K562 (cell line): ENCODE data around the gene STEAP1B. TPM values are rescaled to one million over a fixed set of nuclear protein-coding genes. Genes with fewer than 3 reads are reported as not detected.

Experiments
- ATAC-seq: fragments of 200-7000 bp; cut with Tn5 transposase; 3 replicates; pipeline ENCODE4 v1.9.1; 2020; ENCODE audit warnings: moderate library complexity
- BruUV-seq: library from RNA; stranded (reverse); fragments of 400-500 nt; replicated peaks from 2 replicates; lab custom pipeline; 2021; lab: Mats Ljungman, UMichigan
- CTCF ChIA-PET: fragments of 300-600 bp; formaldehyde crosslinking; extraction: SDS; loops from one replicate; lab custom pipeline; 2021; ENCODE audit warnings: low intra/inter-chr PET ratio; lab: Yijun Ruan, JAX
- POLR2A ChIA-PET: fragments of 300-600, 350-650 bp; sonication (Branson Sonifier 250); formaldehyde crosslinking; extraction: SDS; loops from one replicate; lab custom pipeline; 2021; ENCODE audit warnings: antibody characterized with exemption, inconsistent platforms; lab: Yijun Ruan, JAX
- DNase-seq, 4 experiments: peaks; one replicate each; pipeline versions ENCODE4 v3.0.0 to v3.0.0-alpha.2; 2011 to 2018; ENCODE audit warnings: low spot score in 3 of 4, mixed read lengths in 3 of 4; ENCODE audit errors: extremely low read depth in 1 of 4
- FAIRE-seq: peaks from 2 replicates; lab custom pipeline; 2011; peaks lifted over from hg19 to GRCh38; lab: Jason Lieb, UNC
- H2AFZ ChIP-seq: 2 replicates; pipeline ENCODE4 v1.6.0; 2011; ENCODE audit warnings: low read depth, low read length, control low read depth, inconsistent platforms
- H3K27ac ChIP-seq: fragments of 200-600 bp; 3 replicates; pipeline ENCODE4 v1.8.0; 2011; ENCODE audit warnings: low read depth, mild to moderate bottlenecking, control low read depth, inconsistent platforms, low read length, moderate library complexity, mixed read lengths; ENCODE audit errors: extremely low read depth
- H3K27me3 ChIP-seq, 2 experiments: fragments of 300-600 bp in 1 of 2; 2 replicates in 1 of 2; 3 replicates in 1 of 2; pipeline versions ENCODE4 v1.6.0 to v1.8.0; 2011; ENCODE audit warnings: inconsistent platforms in 2 of 2, low read length in 2 of 2, mild to moderate bottlenecking in 1 of 2, mixed read lengths in 1 of 2, moderate library complexity in 1 of 2; ENCODE audit not compliant: control insufficient read depth in 2 of 2, insufficient read depth in 2 of 2
- H3K36me3 ChIP-seq: fragments of 300-600 bp; 3 replicates; pipeline ENCODE4 v1.8.0; 2011; ENCODE audit warnings: mild to moderate bottlenecking, low read length, inconsistent platforms; ENCODE audit not compliant: control insufficient read depth, insufficient read depth
- H3K4me1 ChIP-seq, 2 experiments: fragments of 200-600 bp in 1 of 2; replicated peaks in 1 of 2; 2 replicates in 1 of 2; 3 replicates in 1 of 2; pipeline versions ENCODE4 v1.5.1 to v1.8.0; 2011; ENCODE audit warnings: inconsistent platforms in 2 of 2, low read length in 2 of 2, mild to moderate bottlenecking in 1 of 2, mixed read lengths in 1 of 2, moderate library complexity in 1 of 2; ENCODE audit not compliant: control insufficient read depth in 2 of 2, insufficient read depth in 2 of 2
- H3K4me2 ChIP-seq: 2 replicates; pipeline ENCODE4 v1.6.1; 2011; ENCODE audit warnings: low read length, control low read depth, inconsistent platforms, mixed read lengths; ENCODE audit not compliant: insufficient read depth
- H3K4me3 ChIP-seq: fragments of 200-600 bp; sonication (generic), shearing (Covaris generic); 2 replicates; pipeline ENCODE4 v1.5.1; 2016; ENCODE audit warnings: control low read depth, inconsistent platforms
- H3K79me2 ChIP-seq: fragments of 200-600 bp; 3 replicates; pipeline ENCODE4 v1.8.0; 2011; ENCODE audit warnings: low read length, inconsistent platforms; ENCODE audit not compliant: control insufficient read depth, insufficient read depth
- H3K9ac ChIP-seq, 2 experiments: 2 replicates each; pipeline versions ENCODE4 v1.6.0 to v1.6.1; 2011; ENCODE audit warnings: low read depth in 2 of 2, low read length in 2 of 2, control low read depth in 1 of 2, inconsistent platforms in 1 of 2, mild to moderate bottlenecking in 1 of 2, mixed read lengths in 1 of 2; ENCODE audit not compliant: insufficient read depth in 1 of 2
- H3K9me1 ChIP-seq: one replicate; pipeline ENCODE4 v1.6.0; 2011; ENCODE audit warnings: inconsistent platforms, mild to moderate bottlenecking, low read length, moderate library complexity; ENCODE audit not compliant: control insufficient read depth, insufficient read depth
- H3K9me3 ChIP-seq: replicated peaks from 2 replicates; pipeline ENCODE4 v1.5.1; 2011; ENCODE audit warnings: low read depth, low read length, inconsistent platforms; ENCODE audit not compliant: control insufficient read depth, insufficient read depth
- H4K20me1 ChIP-seq: replicated peaks from 2 replicates; pipeline ENCODE4 v1.6.1; 2011; ENCODE audit warnings: low read length, inconsistent platforms, mixed read lengths; ENCODE audit not compliant: control insufficient read depth, insufficient read depth
- ATF4 ChIP-seq: fragments of 450-650 bp; formaldehyde crosslinking; IDR thresholded peaks from 2 replicates; pipeline ENCODE4 v1.4.0; 2022; ENCODE audit warnings: mild to moderate bottlenecking, moderate library complexity
- MAFK ChIP-seq: IDR thresholded peaks from 2 replicates; pipeline ENCODE4 v1.6.1; 2011; ENCODE audit warnings: low read length, improper control_type of control experiment
- NR4A1 ChIP-seq, 2 experiments: fragments of 250-450 bp in 1 of 2; fragments of 450-650 bp in 1 of 2; sonication (Bioruptor Pico) in 1 of 2; IDR thresholded peaks; 2 replicates each; pipeline versions ENCODE4 v1.4.0 to v1.6.1; 2016 to 2020; ENCODE audit warnings: mild to moderate bottlenecking in 2 of 2, missing compliant biosample characterization in 1 of 2, missing genetic modification characterization in 1 of 2, moderate library complexity in 1 of 2
- ZBTB2 ChIP-seq: fragments of 450-650 bp; IDR thresholded peaks from 2 replicates; pipeline ENCODE4 v1.6.1; 2016; ENCODE audit warnings: antibody characterized with exemption
- ZHX1 ChIP-seq: fragments of 150-350 bp; conservative IDR thresholded peaks from 2 replicates; pipeline ENCODE4 v1.6.1; 2014; ENCODE audit warnings: low read length
- ZNF277 ChIP-seq: fragments of 250-450 bp; sonication (Bioruptor Pico); IDR thresholded peaks from 2 replicates; pipeline ENCODE4 v1.8.0; 2022; ENCODE audit warnings: inconsistent platforms, mild to moderate bottlenecking, moderate library complexity, borderline replicate concordance
- ZNF79 ChIP-seq: fragments of 250-450 bp; sonication (Bioruptor Pico); IDR thresholded peaks from 2 replicates; pipeline ENCODE4 v1.4.0; 2020; ENCODE audit warnings: low read depth, mild to moderate bottlenecking, moderate library complexity
- WGBS: fragments of 100-300 bp; shearing (Covaris generic); methylation state at CpG from one replicate; pipeline ENCODE4 v1.1.6; 2016; ENCODE audit warnings: low coverage, mixed read lengths; ENCODE audit not compliant: insufficient coverage; ENCODE audit errors: missing lambda C conversion rate; 5-methylcytosine and 5-hydroxymethylcytosine counted together
- in situ Hi-C: fragments of 300-500 bp; cut with MboI; formaldehyde crosslinking; loops from 4 replicates; pipeline ENCODE4 v1.15.0; 2018; ENCODE audit warnings: inconsistent platforms, mixed read lengths
- intact Hi-C: fragments of 100-400 bp; cut with micrococcal nuclease; formaldehyde crosslinking; loops from 2 replicates; pipeline ENCODE4 v1.14.2; 2022
- polyA plus RNA-seq, 8 experiments: library from polyadenylated mRNA; depleted of rRNA in 4 of 8; stranded (reverse) in 5 of 8; unstranded in 3 of 8; fragments of >200 nt; fragmentation: Nextera tagmentation in 2 of 8; fragmentation: Illumina TruSeq in 1 of 8; extraction: Ambion mirVana in 2 of 8; extraction: Trizol in 1 of 8; gene quantifications; 2 replicates each; pipeline versions ENCODE4 v1.2.1 to v1.2.3, GENCODE V29; 2011 to 2014; ENCODE audit warnings: inconsistent platforms in 1 of 8, missing spikeins in 1 of 8
- total RNA-seq, 7 experiments: library from RNA; depleted of rRNA in 6 of 7; stranded (reverse); fragments of >200 nt in 6 of 7; fragmentation: Illumina TruSeq in 2 of 7; extraction: Trizol in 2 of 7; gene quantifications; 2 replicates each; pipeline versions ENCODE4 v1.2.1 to v1.2.3, GENCODE V29; 2011 to 2021; ENCODE audit warnings: low replicate concordance in 1 of 7

STEAP1B gene
- total and polyA plus RNA-seq, 9 of the 15 experiments (the other 6 are each of a cell fraction or from before 2014, with no cell fraction given), result 20.0 to 38.5 (median 30.6) TPM

GRCh38 chr7:22442187-22442881, 57.7 kb downstream of the STEAP1B start (continued):
- no peak for TF ChIP-seq ZBTB2

- no peaks in the 10 kb centered on the region for H3K79me2 ChIP-seq
- H3K4me3 ChIP-seq, result no peak overlapping the region
- TF ChIP-seq ATF4, result no peak
- no peak for TF ChIP-seq NR4A1 (CRISPR knock-in tag; IDR thresholded peaks at IDR 0.05)
- no peak for TF ChIP-seq NR4A1 (tag; IDR thresholded peaks at IDR 0.05)
- no peak for TF ChIP-seq ZNF277
- TF ChIP-seq ZNF79 (CRISPR knock-in tag), result no peak
- no peak for TF ChIP-seq ZHX1
- no peak for TF ChIP-seq MAFK
- H3K9ac ChIP-seq, result no peak overlapping the region
- peaks cover 5% of the 10 kb centered on the region for H3K9me1 ChIP-seq
- no peak overlapping the region for H2AFZ ChIP-seq
- in situ Hi-C loops, result no loop called here
- intact Hi-C loops, result no loop called here
- ChIA-PET POLR2A (interaction anchor here (0.6 kb wide), 1 partner anchor 343 kb away, joined by 3 read pairs; no protein-coding TSS in a partner anchor), CTCF (no interaction called here)
- no peaks in the 10 kb centered on the region for H3K9me3 ChIP-seq
- peaks cover 18 to 25% of the 10 kb centered on the region in 2 experiments for H3K4me1 ChIP-seq
- ATAC-seq (no peak), FAIRE-seq (no peak), DNase-seq (no peak)
- H3K36me3 ChIP-seq, result no peaks in the 10 kb centered on the region; the same call in 2 of the 3 replicates
- no TSS peak for BruUV-seq
- no peak overlapping the region for H3K4me2 ChIP-seq
- H3K27ac ChIP-seq, result no peak overlapping the region
- H4K20me1 ChIP-seq, result no peaks in the 10 kb centered on the region
- 100% methylated on average over 3 of the region's 3 CpGs for WGBS
- H3K27me3 ChIP-seq, result no peaks in the 10 kb centered on the region
These were observed 58.8 kb downstream of the STEAP1B start for GRCh38 chr7:22441157-22441556.
